AG08395 (cell line): ENCODE data around the gene FIZ1.

Experiments
- DNase-seq: peaks from one replicate; pipeline ENCODE4 v3.0.0; 2012; ENCODE audit warnings: mixed read lengths, low spot score

Gene FIZ1

GRCh38 chr19:55599468-55599841, at the start of gene FIZ1:
Gene FIZ1 (minus strand): TSS chr19:55599517. CDS start chr19:55597865, 1,652 bp downstream.
- DNase-seq, result peak; percentile 94

GRCh38 chr19:55648585-55649267, 49.4 kb upstream of the FIZ1 start:
- no peak for DNase-seq

GRCh38 chr19:55647732-55648584, 48.6 kb upstream of the FIZ1 start, which contains the start of gene CCDC106:
Gene CCDC106 (plus strand): TSS chr19:55648212. CDS start chr19:55649047, 835 bp downstream.
- DNase-seq, result peak; percentile 67

- DNase-seq, result no peak
These were observed 47.8 kb upstream of the FIZ1 start for GRCh38 chr19:55646889-55647731.

- DNase-seq, result no peak
These were observed 46.2 kb upstream of the FIZ1 start for GRCh38 chr19:55645512-55645881.

GRCh38 chr19:55644842-55645511, 45.7 kb upstream of the FIZ1 start:
- no peak for DNase-seq

- no peak for DNase-seq
These were observed 45.0 kb upstream of the FIZ1 start for GRCh38 chr19:55644191-55644833.

- DNase-seq, result no peak
These were observed 44.5 kb upstream of the FIZ1 start for GRCh38 chr19:55643887-55644176.

GRCh38 chr19:55643003-55643886, 43.9 kb upstream of the FIZ1 start, which contains the start of gene ZNF581:
Gene ZNF581 (plus strand): TSS chr19:55643649. CDS start chr19:55644572, 923 bp downstream.
- peak; percentile 83 for DNase-seq

GRCh38 chr19:55642153-55643002, 43.1 kb upstream of the FIZ1 start:
- no peak for DNase-seq

- no peak for DNase-seq
These were observed 42.3 kb upstream of the FIZ1 start for GRCh38 chr19:55641426-55642152.

GRCh38 chr19:55640577-55641425, 41.5 kb upstream of the FIZ1 start, which contains the start of gene ZNF580:
Gene ZNF580 (plus strand): TSS chr19:55641002. CDS start chr19:55642509, 1,507 bp downstream.
- peak; percentile 73 for DNase-seq

GRCh38 chr19:55640043-55640576, 40.8 kb upstream of the FIZ1 start:
- DNase-seq, result peak; percentile 71

- DNase-seq, result no peak
These were observed 39.6 kb upstream of the FIZ1 start for GRCh38 chr19:55638864-55639359.

- no peak for DNase-seq
These were observed 38.2 kb upstream of the FIZ1 start for GRCh38 chr19:55637534-55637933.

- DNase-seq, result no peak
These were observed 37.4 kb upstream of the FIZ1 start for GRCh38 chr19:55636723-55637122.

GRCh38 chr19:55635856-55636440, 36.6 kb upstream of the FIZ1 start:
- DNase-seq, result no peak
